OCI-LY3 (cell line): ENCODE results near the gene CUTC.

ENCODE experiments used
- H2AFZ ChIP-seq: fragments of 200-600, 300-600 bp; shearing (Covaris generic); 2 replicates; pipeline ENCODE4 v1.6.0; 2014; ENCODE audit warnings: antibody characterized with exemption, low read depth, low read length
- H3K27ac ChIP-seq: fragments of 200-600, 300-600 bp; sonication (generic); 2 replicates; pipeline ENCODE4 v1.5.1; 2014; ENCODE audit warnings: mild to moderate bottlenecking, low read length, moderate library complexity, mixed read lengths
- H3K27me3 ChIP-seq: fragments of 200-600, 300-600 bp; sonication (generic); 2 replicates; pipeline ENCODE4 v1.6.1; 2014; ENCODE audit warnings: low read depth, low read length, mixed read lengths
- H3K36me3 ChIP-seq: fragments of 200-600, 300-600 bp; sonication (generic); replicated peaks from 2 replicates; pipeline ENCODE3; 2014; ENCODE audit warnings: low read depth, low read length, mixed read lengths
- H3K4me1 ChIP-seq: fragments of 300-600, 200-600 bp; sonication (generic); 2 replicates; pipeline ENCODE4 v1.6.1; 2014; ENCODE audit warnings: low read length, mixed read lengths
- H3K4me2 ChIP-seq: fragments of 200-600, 300-600 bp; sonication (generic); 2 replicates; pipeline ENCODE4 v1.6.1; 2014; ENCODE audit warnings: low read length, mixed read lengths
- H3K4me3 ChIP-seq: fragments of 300-600, 200-600 bp; sonication (generic); 2 replicates; pipeline ENCODE4 v1.5.1; 2014; ENCODE audit warnings: antibody characterized with exemption, mild to moderate bottlenecking, low read length, moderate library complexity
- H3K79me2 ChIP-seq: fragments of 300-600, 200-600 bp; shearing (Covaris generic); 2 replicates; pipeline ENCODE4 v1.6.1; 2014; ENCODE audit warnings: mild to moderate bottlenecking, low read length, mixed read lengths
- H3K9ac ChIP-seq: fragments of 300-600, 200-600 bp; shearing (Covaris generic); 2 replicates; pipeline ENCODE4 v1.6.0; 2014; ENCODE audit warnings: mild to moderate bottlenecking, low read length, moderate library complexity
- H3K9me3 ChIP-seq: fragments of 200-600, 300-600 bp; shearing (Covaris generic); 2 replicates; pipeline ENCODE4 v1.6.1; 2014; ENCODE audit warnings: low read length, mixed read lengths; ENCODE audit not compliant: insufficient read depth
- H4K20me1 ChIP-seq: fragments of 200-600, 300-600 bp; sonication (generic); 2 replicates; pipeline ENCODE4 v1.6.1; 2016; ENCODE audit warnings: low read length, mixed read lengths; ENCODE audit not compliant: insufficient read depth
- CTCF ChIP-seq: fragments of 200-600, 300-600 bp; sonication (generic); IDR thresholded peaks from 2 replicates; pipeline ENCODE4 v1.5.1; 2014; ENCODE audit warnings: antibody characterized with exemption, low read length, low read depth
- EZH2phosphoT487 ChIP-seq: fragments of 200-600 bp; shearing (Covaris generic); IDR thresholded peaks from 2 replicates; pipeline ENCODE4 v1.6.1; 2018; ENCODE audit warnings: antibody characterized with exemption, mixed run types, low read depth

Gene CUTC

GRCh38 chr10:99740260-99740659 lies 8.2 kb downstream of the CUTC start:
- no peak overlapping the region for H2AFZ ChIP-seq
- no peaks in the 10 kb centered on the region for H3K4me1 ChIP-seq
- peaks cover 70% of the 10 kb centered on the region for H3K36me3 ChIP-seq
- no peaks in the 10 kb centered on the region for H4K20me1 ChIP-seq
- no peak overlapping the region for H3K4me2 ChIP-seq
- no peaks in the 10 kb centered on the region; the same call in 1 of the 2 replicates for H3K79me2 ChIP-seq
- H3K27ac ChIP-seq, result no peak overlapping the region
- TF ChIP-seq CTCF (no peak), EZH2phosphoT487 (no peak)
- no peak overlapping the region for H3K9ac ChIP-seq
- H3K4me3 ChIP-seq, result no peak overlapping the region
- no peaks in the 10 kb centered on the region for H3K9me3 ChIP-seq
- no peaks in the 10 kb centered on the region for H3K27me3 ChIP-seq

GRCh38 chr10:99740933-99741559 lies 9.0 kb downstream of the CUTC start:
- H3K36me3 ChIP-seq, result peaks cover 68% of the 10 kb centered on the region

GRCh38 chr10:99742254-99742653 lies 10.2 kb downstream of the CUTC start:
- H3K36me3 ChIP-seq, result peaks cover 63% of the 10 kb centered on the region
- H3K9ac ChIP-seq, result no peak overlapping the region
- no peak overlapping the region for H3K4me2 ChIP-seq
- no peaks in the 10 kb centered on the region for H4K20me1 ChIP-seq
- no peak overlapping the region for H3K4me3 ChIP-seq
- H3K27me3 ChIP-seq, result no peaks in the 10 kb centered on the region
- no peaks in the 10 kb centered on the region for H3K4me1 ChIP-seq
- no peak overlapping the region for H3K27ac ChIP-seq
- TF ChIP-seq EZH2phosphoT487 (no peak), CTCF (no peak)
- no peak overlapping the region for H2AFZ ChIP-seq
- H3K79me2 ChIP-seq, result no peaks in the 10 kb centered on the region; the same call in 1 of the 2 replicates
- H3K9me3 ChIP-seq, result no peaks in the 10 kb centered on the region

More at GRCh38 chr10:99740933-99741559, 9.0 kb downstream of the CUTC start:
- H3K4me1 ChIP-seq, result no peaks in the 10 kb centered on the region
- no peak overlapping the region for H3K4me3 ChIP-seq
- H3K9ac ChIP-seq, result no peak overlapping the region
- H3K27me3 ChIP-seq, result no peaks in the 10 kb centered on the region
- H4K20me1 ChIP-seq, result no peaks in the 10 kb centered on the region
- no peak overlapping the region for H2AFZ ChIP-seq
- H3K4me2 ChIP-seq, result no peak overlapping the region
- no peaks in the 10 kb centered on the region; the same call in 1 of the 2 replicates for H3K79me2 ChIP-seq
- no peaks in the 10 kb centered on the region for H3K9me3 ChIP-seq
- TF ChIP-seq EZH2phosphoT487 (no peak), CTCF (no peak)
- H3K27ac ChIP-seq, result no peak overlapping the region

- Histone ChIP-seq H4K20me1 (no peaks in the 10 kb centered on the region), H3K79me2 (no peaks in the 10 kb centered on the region; the same call in 1 of the 2 replicates), H3K4me1 (no peaks in the 10 kb centered on the region), H3K4me2 (no peak overlapping the region), H3K9me3 (no peaks in the 10 kb centered on the region), H3K9ac (no peak overlapping the region), H3K27me3 (no peaks in the 10 kb centered on the region), H3K27ac (no peak overlapping the region), H3K4me3 (no peak overlapping the region), H2AFZ (no peak overlapping the region), H3K36me3 (peaks cover 60% of the 10 kb centered on the region)
- TF ChIP-seq CTCF, result no peak
Measured at GRCh38 chr10:99742701-99743100, 10.7 kb downstream of the CUTC start.
